Neuronal stem cell (in vitro differentiated cells): ENCODE measurements around the gene ELOVL6.

ENCODE experiments used
- DNase-seq: peaks from one replicate; pipeline ENCODE4 v3.0.0-alpha.2; 2013; ENCODE audit warnings: low spot score
- H2AFZ ChIP-seq: one replicate; pipeline ENCODE4 v1.6.1; 2013; ENCODE audit warnings: mild to moderate bottlenecking, low read length, inconsistent platforms
- H2AK5ac ChIP-seq: 2 replicates; pipeline ENCODE4 v1.6.1; 2013; ENCODE audit warnings: low read depth, mild to moderate bottlenecking, inconsistent platforms, low read length, moderate library complexity, mixed read lengths
- H2BK120ac ChIP-seq: 2 replicates; pipeline ENCODE4 v1.6.1; 2013; ENCODE audit warnings: low read depth, mild to moderate bottlenecking, inconsistent platforms, low read length, moderate library complexity, mixed read lengths
- H2BK12ac ChIP-seq: one replicate; pipeline ENCODE4 v1.6.1; 2013; ENCODE audit warnings: low read length, inconsistent platforms
- H2BK15ac ChIP-seq: 2 replicates; pipeline ENCODE4 v1.6.1; 2013; ENCODE audit warnings: mild to moderate bottlenecking, low read length, inconsistent platforms, mixed read lengths
- H2BK5ac ChIP-seq: one replicate; pipeline ENCODE4 v1.6.1; 2013; ENCODE audit warnings: inconsistent platforms, mild to moderate bottlenecking, low read length, moderate library complexity
- H3K14ac ChIP-seq: one replicate; pipeline ENCODE4 v1.6.1; 2013; ENCODE audit warnings: low read length, inconsistent platforms
- H3K18ac ChIP-seq: 2 replicates; pipeline ENCODE4 v1.6.1; 2013; ENCODE audit warnings: low read length, inconsistent platforms
- H3K23ac ChIP-seq: 2 replicates; pipeline ENCODE4 v1.6.1; 2013; ENCODE audit warnings: low read depth, mild to moderate bottlenecking, mixed read lengths, low read length, inconsistent platforms; ENCODE audit not compliant: poor library complexity
- H3K27ac ChIP-seq: replicated peaks from 3 replicates; pipeline ENCODE4 v1.5.1; 2013; ENCODE audit warnings: low read length, inconsistent platforms
- H3K27me3 ChIP-seq, 3 experiments: 2 replicates each; pipeline ENCODE4 v1.6.1; 2013; ENCODE audit warnings: low read length in 3 of 3, mild to moderate bottlenecking in 2 of 3, inconsistent platforms in 1 of 3, low read depth in 1 of 3, mixed read lengths in 1 of 3, moderate library complexity in 1 of 3; ENCODE audit not compliant: control insufficient read depth in 3 of 3, insufficient read depth in 3 of 3
- H3K36me3 ChIP-seq, 2 donors: replicated peaks in 1 of 2; 2 replicates each; pipeline ENCODE4 v1.6.1; 2013; ENCODE audit warnings: low read length in 2 of 2; ENCODE audit not compliant: control insufficient read depth in 2 of 2, insufficient read depth in 2 of 2
- H3K4ac ChIP-seq: 2 replicates; pipeline ENCODE4 v1.6.1; 2013; ENCODE audit warnings: inconsistent platforms, mild to moderate bottlenecking, low read length, moderate library complexity
- H3K4me1 ChIP-seq, 2 donors: 1 replicate in 1 of 2; 2 replicates in 1 of 2; pipeline ENCODE4 v1.6.1; 2013; ENCODE audit warnings: low read length in 2 of 2, low read depth in 1 of 2; ENCODE audit not compliant: control insufficient read depth in 2 of 2, insufficient read depth in 1 of 2
- H3K4me2 ChIP-seq: one replicate; pipeline ENCODE4 v1.6.1; 2013; ENCODE audit warnings: mild to moderate bottlenecking, low read length, inconsistent platforms; ENCODE audit not compliant: insufficient read depth, poor library complexity, severe bottlenecking
- H3K4me3 ChIP-seq, 2 donors: 2 replicates each; pipeline ENCODE4 v1.5.1; 2013; ENCODE audit warnings: low read length in 2 of 2, mild to moderate bottlenecking in 2 of 2, inconsistent platforms in 1 of 2, moderate library complexity in 1 of 2
- H3K79me1 ChIP-seq: one replicate; pipeline ENCODE4 v1.6.1; 2013; ENCODE audit warnings: low read depth, mild to moderate bottlenecking, inconsistent platforms, low read length, moderate library complexity
- H3K9ac ChIP-seq: one replicate; pipeline ENCODE4 v1.6.1; 2013; ENCODE audit warnings: mild to moderate bottlenecking, low read depth, low read length, inconsistent platforms; ENCODE audit not compliant: poor library complexity
- H3K9me3 ChIP-seq, 2 donors: replicated peaks in 1 of 2; 2 replicates each; pipeline versions ENCODE3 to v1.6.1; 2013; ENCODE audit warnings: low read length in 2 of 2, mild to moderate bottlenecking in 2 of 2, inconsistent platforms in 1 of 2, low read depth in 1 of 2, mixed read lengths in 1 of 2, moderate library complexity in 1 of 2; ENCODE audit not compliant: control insufficient read depth in 2 of 2, insufficient read depth in 1 of 2
- H4K8ac ChIP-seq: one replicate; pipeline ENCODE4 v1.6.1; 2013; ENCODE audit warnings: low read depth, mild to moderate bottlenecking, inconsistent platforms, low read length, moderate library complexity
- H4K91ac ChIP-seq: one replicate; pipeline ENCODE4 v1.6.1; 2013; ENCODE audit warnings: low read length, low read depth, mild to moderate bottlenecking, inconsistent platforms; ENCODE audit not compliant: poor library complexity
- WGBS, 2 donors: extraction: QIAGEN DNeasy Blood & Tissue Kit; methylation state at CpG; one replicate each; pipeline ENCODE4 v1.1.7; 2013; ENCODE audit warnings: missing lambda C conversion rate in 2 of 2, mixed read lengths in 1 of 2; ENCODE audit not compliant: insufficient read length in 2 of 2, insufficient replicate concordance in 1 of 2; ENCODE audit errors: extremely low coverage in 2 of 2; 5-methylcytosine and 5-hydroxymethylcytosine counted together

The ELOVL6 gene

GRCh38 chr4:110131916-110132315 is 66.5 kb downstream of the ELOVL6 start:
- H3K9ac ChIP-seq: no peak overlapping the region
- H3K23ac ChIP-seq: no peak overlapping the region
- H4K91ac ChIP-seq: no peak overlapping the region
- H3K4me3 ChIP-seq: no peak overlapping the region
- H3K4me1 ChIP-seq: no peaks in the 10 kb centered on the region
- no peak overlapping the region for H2AFZ ChIP-seq
- no peak overlapping the region for H2BK15ac ChIP-seq
- DNase-seq: no peak
- no peaks in the 10 kb centered on the region for H3K27me3 ChIP-seq
- peaks cover 3 to 82% of the 10 kb centered on the region in 2 donors for H3K36me3 ChIP-seq
- no peak overlapping the region for H2AK5ac ChIP-seq
- no peak overlapping the region for H2BK120ac ChIP-seq
- H3K14ac ChIP-seq: no peak overlapping the region
- H3K79me1 ChIP-seq: peaks cover 3% of the 10 kb centered on the region
- H4K8ac ChIP-seq: no peak overlapping the region
- H3K4me2 ChIP-seq: no peak overlapping the region
- no peak overlapping the region for H3K4ac ChIP-seq
- no CpG with 5 or more reads among the region's 3 CpGs for WGBS, 2 donors
- no peak overlapping the region for H2BK5ac ChIP-seq
- H3K18ac ChIP-seq: no peak overlapping the region
- no peak overlapping the region for H2BK12ac ChIP-seq
- no peaks in the 10 kb centered on the region for H3K9me3 ChIP-seq
- H3K27ac ChIP-seq: no peak overlapping the region

DNA sequence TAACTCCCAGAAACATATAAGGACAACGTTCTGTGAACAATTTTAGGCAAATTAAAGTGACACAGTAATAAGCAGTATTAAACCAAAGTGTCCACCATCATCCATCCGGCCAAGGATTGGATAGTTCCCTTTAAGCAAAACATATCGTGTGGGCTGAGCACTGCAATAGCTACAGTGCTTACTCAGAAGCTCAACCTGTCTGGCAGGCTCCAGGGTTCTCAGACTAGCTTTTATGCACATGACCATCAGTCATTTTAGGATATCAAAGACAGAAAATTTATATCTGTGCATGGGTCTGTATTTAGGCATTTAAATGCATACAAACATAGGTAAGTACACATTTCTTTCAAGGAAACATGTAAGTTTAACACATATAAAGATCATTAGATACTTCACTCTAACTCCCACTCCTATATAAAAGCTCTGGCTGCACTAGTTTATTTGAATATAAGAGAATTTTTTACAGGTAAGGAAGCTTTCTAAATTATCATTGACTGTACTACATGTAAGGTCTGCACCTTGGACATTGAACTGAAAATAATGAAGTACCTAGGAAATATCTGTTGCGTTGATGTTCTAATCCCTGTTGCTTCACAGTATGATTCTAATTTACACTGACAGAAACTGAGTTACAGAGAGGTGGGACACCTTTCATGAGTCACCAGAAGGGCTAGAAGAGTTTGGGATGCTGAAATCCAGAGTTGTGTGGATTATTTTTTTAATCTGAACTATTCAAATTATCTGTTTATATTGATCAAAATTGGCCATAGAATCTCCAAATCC is 67.6 kb downstream of the ELOVL6 start:
- Histone ChIP-seq H3K14ac (no peak overlapping the region), H4K8ac (no peak overlapping the region), H2BK15ac (no peak overlapping the region), H2AK5ac (no peak overlapping the region), H2BK12ac (no peak overlapping the region), H3K4ac (no peak overlapping the region), H3K4me1 (no peaks in the 10 kb centered on the region), H3K9me3 (no peaks in the 10 kb centered on the region), H3K27me3 (no peaks in the 10 kb centered on the region), H3K9ac (no peak overlapping the region), H4K91ac (no peak overlapping the region), H3K27ac (no peak overlapping the region), H3K4me3 (no peak overlapping the region), H3K4me2 (no peak overlapping the region), H2BK5ac (no peak overlapping the region), H3K79me1 (peaks cover 3% of the 10 kb centered on the region), H2BK120ac (no peak overlapping the region), H3K23ac (no peak overlapping the region), H3K18ac (no peak overlapping the region), H3K36me3 (peaks cover 3 to 79% of the 10 kb centered on the region in 2 donors), H2AFZ (no peak overlapping the region)
- no peak for DNase-seq
- no CpG with 5 or more reads among the region's 4 CpGs for WGBS, 2 donors

- no peak overlapping the region for H3K4ac ChIP-seq
- H3K9ac ChIP-seq: no peak overlapping the region
- DNase-seq: no peak
- no peak overlapping the region for H2AK5ac ChIP-seq
- no peak overlapping the region for H2BK120ac ChIP-seq
- H4K91ac ChIP-seq: no peak overlapping the region
- WGBS, 2 donors: no CpG with 5 or more reads among the region's 3 CpGs
- no peak overlapping the region for H3K27ac ChIP-seq
- H3K36me3 ChIP-seq: peaks cover 3 to 71% of the 10 kb centered on the region in 2 donors
- no peak overlapping the region for H3K23ac ChIP-seq
- H3K4me2 ChIP-seq: no peak overlapping the region
- H3K9me3 ChIP-seq: no peaks in the 10 kb centered on the region
- H2BK15ac ChIP-seq: no peak overlapping the region
- H3K27me3 ChIP-seq: no peaks in the 10 kb centered on the region
- H2BK12ac ChIP-seq: no peak overlapping the region
- H3K4me1 ChIP-seq: no peaks in the 10 kb centered on the region
- no peak overlapping the region for H3K4me3 ChIP-seq
- H2AFZ ChIP-seq: no peak overlapping the region
- H3K18ac ChIP-seq: no peak overlapping the region
- H3K79me1 ChIP-seq: peaks cover 3% of the 10 kb centered on the region
- H2BK5ac ChIP-seq: no peak overlapping the region
- no peak overlapping the region for H4K8ac ChIP-seq
- no peak overlapping the region for H3K14ac ChIP-seq
Observed at GRCh38 chr4:110129544-110129943, 68.9 kb downstream of the ELOVL6 start.

- no CpG with 5 or more reads among the region's 6 CpGs for WGBS, 2 donors
- H3K14ac ChIP-seq: no peak overlapping the region
- no peak overlapping the region for H2BK15ac ChIP-seq
- H3K27ac ChIP-seq: no peak overlapping the region
- no peak overlapping the region for H2BK12ac ChIP-seq
- H3K4me3 ChIP-seq: no peak overlapping the region
- no peak for DNase-seq
- no peak overlapping the region for H4K8ac ChIP-seq
- H2AK5ac ChIP-seq: no peak overlapping the region
- H3K27me3 ChIP-seq: no peaks in the 10 kb centered on the region
- H3K79me1 ChIP-seq: peaks cover 3% of the 10 kb centered on the region
- no peak overlapping the region for H3K4me2 ChIP-seq
- peaks cover 1 to 68% of the 10 kb centered on the region in 2 donors for H3K36me3 ChIP-seq
- H3K18ac ChIP-seq: no peak overlapping the region
- no peak overlapping the region for H2BK120ac ChIP-seq
- H3K4ac ChIP-seq: no peak overlapping the region
- H2AFZ ChIP-seq: no peak overlapping the region
- no peaks in the 10 kb centered on the region for H3K9me3 ChIP-seq
- H3K9ac ChIP-seq: no peak overlapping the region
- H3K4me1 ChIP-seq: no peaks in the 10 kb centered on the region
- no peak overlapping the region for H3K23ac ChIP-seq
- no peak overlapping the region for H4K91ac ChIP-seq
- no peak overlapping the region for H2BK5ac ChIP-seq
Observed at GRCh38 chr4:110128472-110128919, 69.9 kb downstream of the ELOVL6 start.
